Osteocyte (in vitro differentiated cells): ENCODE results near the gene IGF1. TPM values are rescaled to one million over a fixed set of nuclear protein-coding genes. Genes with fewer than 3 reads are reported as not detected.

Experiments
- DNase-seq: peaks from one replicate; pipeline ENCODE4 v3.0.0; 2021; ENCODE audit warnings: mixed read lengths; ENCODE audit not compliant: unreplicated experiment; ENCODE audit errors: extremely low spot score
- H3K27ac Mint-ChIP-seq: one replicate; pipeline ENCODE4 v1.8.0; 2021; ENCODE audit warnings: mild to moderate bottlenecking, mixed read lengths; ENCODE audit not compliant: unreplicated experiment
- H3K27me3 Mint-ChIP-seq: one replicate; pipeline ENCODE4 v1.8.0; 2021; ENCODE audit warnings: mixed read lengths; ENCODE audit not compliant: unreplicated experiment
- H3K36me3 Mint-ChIP-seq: one replicate; pipeline ENCODE4 v1.8.0; 2021; ENCODE audit warnings: mixed read lengths; ENCODE audit not compliant: unreplicated experiment
- H3K4me1 Mint-ChIP-seq: one replicate; pipeline ENCODE4 v1.8.0; 2021; ENCODE audit warnings: mixed read lengths; ENCODE audit not compliant: unreplicated experiment
- H3K4me3 Mint-ChIP-seq: one replicate; pipeline ENCODE4 v1.8.0; 2021; ENCODE audit warnings: mild to moderate bottlenecking, moderate library complexity, mixed read lengths; ENCODE audit not compliant: unreplicated experiment
- H3K9me3 Mint-ChIP-seq: one replicate; pipeline ENCODE4 v1.8.0; 2021; ENCODE audit warnings: mixed read lengths; ENCODE audit not compliant: unreplicated experiment
- total RNA-seq: library from RNA; stranded (reverse); gene quantifications from 2 replicates; pipeline ENCODE4 v1.2.1, GENCODE V29; 2021
- TF ChIP-seq, protein P1 (sequence below): fragments of 200-600 bp; sonication (generic); IDR thresholded peaks from 2 replicates; pipeline ENCODE4 v1.5.0; 2021; ENCODE audit warnings: antibody characterized with exemption, mild to moderate bottlenecking, moderate library complexity

The IGF1 gene
- total RNA-seq, 1 donor from 2014 or later = 0.40 TPM

DNA sequence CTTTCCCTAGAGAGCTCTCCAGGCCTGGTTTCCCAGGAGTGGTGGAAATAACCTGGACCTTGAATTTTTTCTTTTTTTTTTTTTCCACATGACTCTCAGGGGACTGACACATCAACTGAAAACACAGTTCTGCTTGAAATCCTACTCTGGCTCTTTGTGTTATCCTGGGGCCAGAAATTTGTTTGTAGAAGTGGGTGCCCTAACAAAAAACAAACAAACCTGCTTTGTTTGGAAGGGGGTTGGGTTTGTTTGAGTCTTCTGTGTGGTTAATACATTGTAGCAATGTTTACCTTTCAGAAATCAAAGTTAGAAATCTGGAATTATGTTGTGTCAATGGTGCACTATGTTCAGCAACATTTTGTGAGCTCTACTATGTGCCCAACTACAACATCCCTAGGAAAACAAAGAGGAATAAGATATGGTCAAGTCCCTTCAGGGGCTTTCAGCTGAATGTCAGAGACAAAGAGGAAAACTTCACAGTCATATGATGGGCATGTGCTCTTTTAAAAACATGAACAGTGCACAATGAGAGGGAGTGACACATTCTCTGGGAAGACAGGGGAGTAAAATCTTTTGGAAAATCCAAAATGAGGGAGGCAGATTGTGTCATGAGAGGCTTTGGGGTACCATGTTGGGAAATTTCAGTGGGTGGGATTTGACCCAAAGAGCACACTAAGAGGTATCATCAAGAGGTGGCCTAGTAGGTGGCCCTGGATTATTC is 1.5 kb upstream of the IGF1 start:
- Mint-ChIP-seq H3K4me1 (peaks cover 10% of the 10 kb centered on the region), H3K36me3 (no peaks in the 10 kb centered on the region), H3K27me3 (peaks cover 3% of the 10 kb centered on the region), H3K27ac (no peak overlapping the region), H3K4me3 (no peak overlapping the region), H3K9me3 (no peaks in the 10 kb centered on the region)
- DNase-seq = no peak
- TF ChIP-seq, protein P1, sequence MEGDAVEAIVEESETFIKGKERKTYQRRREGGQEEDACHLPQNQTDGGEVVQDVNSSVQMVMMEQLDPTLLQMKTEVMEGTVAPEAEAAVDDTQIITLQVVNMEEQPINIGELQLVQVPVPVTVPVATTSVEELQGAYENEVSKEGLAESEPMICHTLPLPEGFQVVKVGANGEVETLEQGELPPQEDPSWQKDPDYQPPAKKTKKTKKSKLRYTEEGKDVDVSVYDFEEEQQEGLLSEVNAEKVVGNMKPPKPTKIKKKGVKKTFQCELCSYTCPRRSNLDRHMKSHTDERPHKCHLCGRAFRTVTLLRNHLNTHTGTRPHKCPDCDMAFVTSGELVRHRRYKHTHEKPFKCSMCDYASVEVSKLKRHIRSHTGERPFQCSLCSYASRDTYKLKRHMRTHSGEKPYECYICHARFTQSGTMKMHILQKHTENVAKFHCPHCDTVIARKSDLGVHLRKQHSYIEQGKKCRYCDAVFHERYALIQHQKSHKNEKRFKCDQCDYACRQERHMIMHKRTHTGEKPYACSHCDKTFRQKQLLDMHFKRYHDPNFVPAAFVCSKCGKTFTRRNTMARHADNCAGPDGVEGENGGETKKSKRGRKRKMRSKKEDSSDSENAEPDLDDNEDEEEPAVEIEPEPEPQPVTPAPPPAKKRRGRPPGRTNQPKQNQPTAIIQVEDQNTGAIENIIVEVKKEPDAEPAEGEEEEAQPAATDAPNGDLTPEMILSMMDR = no peak

DNA sequence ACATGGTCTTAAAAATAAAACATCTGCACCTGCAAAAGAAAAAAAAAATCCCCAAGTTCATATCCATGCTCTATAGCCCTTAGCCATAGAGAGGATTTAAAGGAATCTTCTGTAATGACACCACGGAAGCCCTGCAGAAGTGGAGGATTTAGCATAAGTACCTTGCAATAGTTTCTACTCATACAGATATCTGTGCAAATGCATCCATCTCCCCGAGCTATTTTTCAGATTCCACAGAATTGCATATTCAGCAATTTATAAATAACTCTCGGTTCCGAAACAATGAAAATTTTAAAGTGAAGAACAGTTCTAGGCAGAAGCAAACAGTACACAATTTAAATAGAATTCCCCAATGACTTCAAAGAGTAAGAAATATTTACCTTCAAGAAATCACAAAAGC is 424 bp downstream of the IGF1 start:
- H3K4me1 Mint-ChIP-seq = peaks cover 10% of the 10 kb centered on the region
- H3K27ac Mint-ChIP-seq = no peak overlapping the region
- H3K36me3 Mint-ChIP-seq = no peaks in the 10 kb centered on the region
- TF ChIP-seq, protein P1 = no peak
- no peak overlapping the region for H3K4me3 Mint-ChIP-seq
- DNase-seq = no peak
- H3K9me3 Mint-ChIP-seq = no peaks in the 10 kb centered on the region
- H3K27me3 Mint-ChIP-seq = peaks cover 17% of the 10 kb centered on the region

DNA sequence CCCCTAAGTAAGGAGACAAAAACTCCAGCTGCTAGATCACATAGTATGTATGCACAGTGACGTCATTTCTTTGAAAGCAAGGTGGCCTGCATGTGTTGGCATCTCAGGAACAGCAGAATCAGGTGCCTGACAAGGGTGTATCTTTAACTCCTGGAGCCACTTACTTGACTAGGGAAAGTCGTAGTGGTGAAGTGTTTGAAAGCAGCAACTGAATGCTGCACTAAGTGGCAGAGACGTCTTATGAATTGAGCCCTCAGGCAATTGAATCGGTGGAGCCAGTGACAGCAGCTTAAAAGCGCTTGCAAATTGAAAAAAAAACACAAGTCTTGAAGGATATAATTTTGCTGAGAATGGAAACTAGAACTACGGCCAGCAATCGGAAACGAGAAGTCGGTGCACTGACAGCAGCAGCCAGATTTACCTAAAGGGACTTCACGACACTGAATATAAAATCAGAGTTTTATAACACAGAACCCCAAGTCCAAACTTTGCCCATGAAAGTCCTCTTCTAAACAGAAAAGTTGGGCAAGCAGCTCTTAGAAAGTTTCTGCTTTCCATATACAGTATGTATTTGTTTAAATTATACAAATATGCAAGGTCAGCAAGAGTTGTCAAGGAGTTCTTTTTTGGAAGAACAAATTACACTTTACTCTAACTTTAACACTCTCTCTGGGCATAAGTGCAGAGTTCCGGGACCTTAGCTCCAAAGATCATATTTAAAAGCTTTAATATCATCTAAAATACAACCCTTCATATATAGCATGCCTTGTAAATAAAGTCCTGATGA is 1.1 kb downstream of the IGF1 start:
- H3K27ac Mint-ChIP-seq = no peak overlapping the region
- peaks cover 19% of the 10 kb centered on the region for H3K27me3 Mint-ChIP-seq
- no peak overlapping the region for H3K4me3 Mint-ChIP-seq
- peaks cover 6% of the 10 kb centered on the region for H3K4me1 Mint-ChIP-seq
- DNase-seq = no peak
- H3K9me3 Mint-ChIP-seq = no peaks in the 10 kb centered on the region
- no peaks in the 10 kb centered on the region for H3K36me3 Mint-ChIP-seq
- TF ChIP-seq, protein P1 = no peak

DNA sequence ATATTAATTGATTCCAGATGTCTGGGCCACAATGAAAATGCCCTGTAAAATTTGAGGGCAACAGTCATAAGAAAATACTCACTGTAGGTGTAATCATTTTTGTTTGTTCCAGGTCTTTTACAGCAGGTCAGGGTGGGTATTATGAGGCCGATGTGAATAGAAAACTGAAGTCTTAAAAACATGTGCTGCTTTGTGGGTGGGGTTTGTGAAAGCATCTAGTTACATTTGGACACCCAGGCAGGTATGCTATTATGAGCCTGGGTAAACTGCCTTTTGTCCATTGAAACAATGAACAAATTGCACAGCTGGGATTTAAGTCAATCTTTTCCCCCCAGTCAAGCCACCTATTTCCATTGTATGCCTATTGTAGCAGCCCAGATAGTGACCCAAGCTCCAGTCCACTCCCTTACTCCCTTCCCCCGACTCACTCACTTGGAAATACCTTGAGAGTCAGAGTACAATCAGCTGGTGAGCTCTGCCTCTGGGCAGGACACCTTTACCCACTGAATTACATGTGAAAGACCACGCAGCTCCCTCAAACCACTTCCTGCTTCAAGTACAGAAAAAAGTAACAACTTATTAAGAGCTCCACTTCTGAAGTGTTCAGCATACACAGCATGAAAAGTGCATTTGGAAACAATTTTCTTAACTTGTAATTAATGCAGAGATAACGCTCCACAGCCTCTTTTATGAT is 1.8 kb downstream of the IGF1 start:
- TF ChIP-seq, protein P1 = no peak
- Mint-ChIP-seq H3K9me3 (no peaks in the 10 kb centered on the region), H3K27ac (no peak overlapping the region), H3K4me3 (no peak overlapping the region), H3K36me3 (no peaks in the 10 kb centered on the region), H3K27me3 (peaks cover 22% of the 10 kb centered on the region), H3K4me1 (peaks cover 4% of the 10 kb centered on the region)
- no peak for DNase-seq

DNA sequence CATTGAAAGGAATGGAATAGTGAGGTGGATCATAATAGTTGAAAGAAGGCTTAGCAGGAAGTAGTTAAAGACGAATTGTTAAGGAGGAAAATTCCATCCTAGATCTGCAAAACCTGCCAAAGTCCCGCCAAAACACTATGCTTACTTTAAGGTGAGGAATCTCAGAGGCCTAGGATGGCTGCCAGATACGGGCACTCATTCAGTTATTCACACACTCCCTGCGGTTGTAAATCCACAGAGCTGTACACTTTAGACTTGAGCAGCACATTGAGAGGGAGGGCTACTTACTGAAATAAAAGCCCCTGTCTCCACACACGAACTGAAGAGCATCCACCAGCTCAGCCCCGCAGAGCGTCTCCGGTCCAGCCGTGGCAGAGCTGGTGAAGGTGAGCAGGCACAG is 5.0 kb downstream of the IGF1 start:
- no peak overlapping the region for H3K27ac Mint-ChIP-seq
- H3K36me3 Mint-ChIP-seq = no peaks in the 10 kb centered on the region
- no peaks in the 10 kb centered on the region for H3K9me3 Mint-ChIP-seq
- H3K4me3 Mint-ChIP-seq = no peak overlapping the region
- no peaks in the 10 kb centered on the region for H3K4me1 Mint-ChIP-seq
- H3K27me3 Mint-ChIP-seq = peaks cover 22% of the 10 kb centered on the region
- DNase-seq = no peak
- TF ChIP-seq, protein P1 = no peak
